Hepatocyte (in vitro differentiated cells): ENCODE measurements around the gene SPTSSA. TPM values are rescaled to one million over a fixed set of nuclear protein-coding genes. Genes with fewer than 3 reads are reported as not detected.
A peak's percentile ranks its signal among the peaks of the same experiment; 100 is the strongest.

Source experiments
- DNase-seq: peaks from one replicate; pipeline ENCODE4 v3.0.0-alpha.2; 2016; ENCODE audit warnings: low spot score
- H2AFZ ChIP-seq: fragments of 200-600 bp; sonication (generic); 2 replicates; pipeline ENCODE4 v1.6.0; 2016; ENCODE audit warnings: antibody characterized with exemption, mild to moderate bottlenecking
- H3K27ac ChIP-seq: fragments of 200-600 bp; sonication (generic); 2 replicates; pipeline ENCODE4 v1.5.1; 2016; ENCODE audit warnings: mild to moderate bottlenecking
- H3K27me3 ChIP-seq: fragments of 200-600 bp; sonication (generic); 2 replicates; pipeline ENCODE4 v1.6.1; 2016
- H3K36me3 ChIP-seq: fragments of 200-600 bp; sonication (generic); replicated peaks from 2 replicates; pipeline ENCODE4 v1.5.1; 2016; ENCODE audit warnings: low read depth; ENCODE audit not compliant: insufficient read depth
- H3K4me1 ChIP-seq: fragments of 200-600 bp; sonication (generic); 2 replicates; pipeline ENCODE4 v1.5.1; 2016; ENCODE audit warnings: mild to moderate bottlenecking, moderate library complexity; ENCODE audit not compliant: insufficient read depth
- H3K4me2 ChIP-seq: fragments of 200-600 bp; sonication (generic); 2 replicates; pipeline ENCODE4 v1.6.0; 2016
- H3K4me3 ChIP-seq: fragments of 200-600 bp; sonication (generic); 2 replicates; pipeline ENCODE4 v1.5.1; 2016; ENCODE audit warnings: mild to moderate bottlenecking
- H3K79me2 ChIP-seq: fragments of 200-600 bp; sonication (generic); 2 replicates; pipeline ENCODE4 v1.6.0; 2017; ENCODE audit warnings: mild to moderate bottlenecking
- H3K9me2 ChIP-seq: fragments of 200-600 bp; sonication (generic); replicated peaks from 2 replicates; pipeline ENCODE4 v1.6.0; 2017; ENCODE audit warnings: mild to moderate bottlenecking; ENCODE audit not compliant: insufficient read depth
- H3K9me3 ChIP-seq: fragments of 200-600 bp; sonication (generic); 2 replicates; pipeline ENCODE4 v1.5.1; 2016; ENCODE audit warnings: low read depth, mild to moderate bottlenecking
- H4K20me1 ChIP-seq: fragments of 200-600 bp; sonication (generic); 2 replicates; pipeline ENCODE4 v1.6.0; 2016; ENCODE audit warnings: mild to moderate bottlenecking; ENCODE audit not compliant: insufficient read depth, poor library complexity, severe bottlenecking
- CTCF ChIP-seq: fragments of 200-600 bp; sonication (generic); IDR thresholded peaks from 2 replicates; pipeline ENCODE4 v1.5.1; 2016; ENCODE audit warnings: antibody characterized with exemption, mild to moderate bottlenecking; ENCODE audit not compliant: poor library complexity
- EZH2 ChIP-seq: fragments of 200-600 bp; sonication (generic); IDR thresholded peaks from 2 replicates; pipeline ENCODE4 v1.6.1; 2016; ENCODE audit warnings: antibody characterized with exemption, mild to moderate bottlenecking, borderline replicate concordance
- EZH2phosphoT487 ChIP-seq: fragments of 200-600 bp; sonication (generic); IDR thresholded peaks from one replicate; pipeline ENCODE4 v1.6.1; 2018; ENCODE audit warnings: antibody characterized with exemption, mild to moderate bottlenecking, low read depth, moderate library complexity; ENCODE audit not compliant: unreplicated experiment, severe bottlenecking
- WGBS: methylation state at CpG from one replicate; pipeline ENCODE4 v1.1.6; 2016; ENCODE audit warnings: low lambda C conversion rate; ENCODE audit errors: missing lambda C conversion rate; 5-methylcytosine and 5-hydroxymethylcytosine counted together
- polyA plus RNA-seq: library from polyadenylated mRNA; unstranded; fragments of >200 nt; fragmentation: Nextera tagmentation; extraction: Ambion mirVana; gene quantifications from 2 replicates; pipeline ENCODE4 v1.2.1, GENCODE V29; 2016
- total RNA-seq: library from RNA; depleted of rRNA; stranded (reverse); fragments of >200 nt; gene quantifications from 2 replicates; pipeline ENCODE4 v1.2.3, GENCODE V29; 2014

Gene SPTSSA
- total and polyA plus RNA-seq, 2 experiments from 2014 or later = 33.4 to 42.8 TPM

- H3K27ac ChIP-seq = no peak overlapping the region
- H3K4me2 ChIP-seq = no peak overlapping the region
- DNase-seq = no peak
- H3K4me1 ChIP-seq = peaks cover 18% of the 10 kb centered on the region
- TF ChIP-seq EZH2phosphoT487 (no peak), CTCF (peak; percentile 36)
- no peak overlapping the region for H2AFZ ChIP-seq
- no peak overlapping the region for H3K4me3 ChIP-seq
- 93% methylated on average over 6 of the region's 6 CpGs for WGBS
- no peaks in the 10 kb centered on the region for H3K9me2 ChIP-seq
- H4K20me1 ChIP-seq = no peaks in the 10 kb centered on the region
- H3K27me3 ChIP-seq = no peaks in the 10 kb centered on the region
- no peaks in the 10 kb centered on the region for H3K36me3 ChIP-seq
- no peaks in the 10 kb centered on the region for H3K9me3 ChIP-seq
- no peaks in the 10 kb centered on the region for H3K79me2 ChIP-seq
These were observed 36.8 kb upstream of the SPTSSA start for GRCh38 chr14:34498684-34499412.

GRCh38 chr14:34496679-34497513 is 34.9 kb upstream of the SPTSSA start:
- WGBS = 18% methylated on average over 14 of the region's 14 CpGs
- peak overlapping the region; percentile 95 for H3K27ac ChIP-seq
- peak; percentile 93 for DNase-seq
- H2AFZ ChIP-seq = peak overlapping the region; percentile 14
- no peaks in the 10 kb centered on the region for H3K36me3 ChIP-seq
- no peaks in the 10 kb centered on the region for H4K20me1 ChIP-seq
- H3K9me3 ChIP-seq = no peaks in the 10 kb centered on the region
- H3K4me2 ChIP-seq = peak overlapping the region; percentile 40
- peak; percentile 26 for TF ChIP-seq CTCF
- no peak for TF ChIP-seq EZH2phosphoT487
- no peaks in the 10 kb centered on the region for H3K9me2 ChIP-seq
- H3K4me1 ChIP-seq = peaks cover 18% of the 10 kb centered on the region
- H3K79me2 ChIP-seq = no peaks in the 10 kb centered on the region
- no peaks in the 10 kb centered on the region for H3K27me3 ChIP-seq
- no peak overlapping the region for H3K4me3 ChIP-seq

GRCh38 chr14:34496007-34496678 is 34.1 kb upstream of the SPTSSA start:
- H3K4me2 ChIP-seq = peak overlapping the region; percentile 40
- H3K79me2 ChIP-seq = no peaks in the 10 kb centered on the region
- no peaks in the 10 kb centered on the region for H3K27me3 ChIP-seq
- no peaks in the 10 kb centered on the region for H3K36me3 ChIP-seq
- no peaks in the 10 kb centered on the region for H3K9me2 ChIP-seq
- no peaks in the 10 kb centered on the region for H3K9me3 ChIP-seq
- DNase-seq = no peak
- H3K27ac ChIP-seq = peak overlapping the region; percentile 95
- peak overlapping the region; percentile 9 for H2AFZ ChIP-seq
- H4K20me1 ChIP-seq = no peaks in the 10 kb centered on the region
- WGBS = 93% methylated on average over 11 of the region's 11 CpGs
- H3K4me1 ChIP-seq = peaks cover 18% of the 10 kb centered on the region
- TF ChIP-seq EZH2phosphoT487 (no peak), CTCF (no peak), EZH2 (no peak)
- H3K4me3 ChIP-seq = no peak overlapping the region
